DMS 273 treated with DMSO at 0.1 percent for 48 hours (cell line): ENCODE measurements around the gene FBLN2.

Experiments used
- DNase-seq: peaks from one replicate; lab custom pipeline; 2025; lab: John Stamatoyannopoulos, UW

The FBLN2 gene

GRCh38 chr3:13567684-13568514 is 19.0 kb downstream of the FBLN2 start:
- no peak for DNase-seq

GRCh38 chr3:13568515-13569028 is 19.6 kb downstream of the FBLN2 start:
- DNase-seq, result no peak

- DNase-seq, result no peak
These were observed 20.3 kb downstream of the FBLN2 start for GRCh38 chr3:13569201-13569600.

- DNase-seq, result no peak
These were observed 20.9 kb downstream of the FBLN2 start for GRCh38 chr3:13569641-13570390.

- DNase-seq, result no peak
These were observed 21.7 kb downstream of the FBLN2 start for GRCh38 chr3:13570391-13571194.

GRCh38 chr3:13571264-13571663 is 22.3 kb downstream of the FBLN2 start:
- DNase-seq, result no peak

- no peak for DNase-seq
These were observed 23.2 kb downstream of the FBLN2 start for GRCh38 chr3:13571831-13572750.

- no peak for DNase-seq
These were observed 24.1 kb downstream of the FBLN2 start for GRCh38 chr3:13572926-13573623.

- no peak for DNase-seq
These were observed 25.3 kb downstream of the FBLN2 start for GRCh38 chr3:13574083-13574797.

GRCh38 chr3:13574798-13575451 is 26.0 kb downstream of the FBLN2 start:
- DNase-seq, result no peak

- DNase-seq, result no peak
These were observed 26.6 kb downstream of the FBLN2 start for GRCh38 chr3:13575459-13576061.

GRCh38 chr3:13577181-13578121 is 28.5 kb downstream of the FBLN2 start:
- DNase-seq, result no peak

- DNase-seq, result no peak
These were observed 29.3 kb downstream of the FBLN2 start for GRCh38 chr3:13578251-13578650.

GRCh38 chr3:13579063-13579462 is 30.1 kb downstream of the FBLN2 start:
- DNase-seq, result no peak

- no peak for DNase-seq
These were observed 31.5 kb downstream of the FBLN2 start for GRCh38 chr3:13580256-13581023.

GRCh38 chr3:13581485-13582365 is 32.8 kb downstream of the FBLN2 start:
- DNase-seq, result no peak
